Stromal cell of bone marrow (primary cell): ENCODE data around the gene PLA2G4A.

ENCODE experiments used
- DNase-seq: peaks from one replicate; pipeline ENCODE4 v3.0.0-alpha.2; 2012; ENCODE audit warnings: low read depth

Gene PLA2G4A

GRCh38 chr1:186828611-186829454 lies at the start of gene PLA2G4A:
Gene PLA2G4A, plus strand, starts transcription at chr1:186828949. Its CDS starts 25,406 bp downstream, at chr1:186854355.
- peak; percentile 72 for DNase-seq

- DNase-seq = no peak
These were observed 48.7 kb upstream of the PLA2G4A start for GRCh38 chr1:186780076-186780475.

GRCh38 chr1:186781730-186782129 lies 47.0 kb upstream of the PLA2G4A start:
- DNase-seq = no peak

GRCh38 chr1:186782791-186783190 lies 46.0 kb upstream of the PLA2G4A start:
- no peak for DNase-seq

GRCh38 chr1:186783193-186783592 lies 45.6 kb upstream of the PLA2G4A start:
- DNase-seq = no peak

GRCh38 chr1:186785503-186785902 lies 43.2 kb upstream of the PLA2G4A start:
- no peak for DNase-seq

- no peak for DNase-seq
These were observed 38.6 kb upstream of the PLA2G4A start for GRCh38 chr1:186790101-186790500.

GRCh38 chr1:186792870-186793581 lies 35.7 kb upstream of the PLA2G4A start:
- no peak for DNase-seq

- DNase-seq = no peak
These were observed 35.2 kb upstream of the PLA2G4A start for GRCh38 chr1:186793582-186793927.

GRCh38 chr1:186798960-186799688 lies 29.6 kb upstream of the PLA2G4A start:
- no peak for DNase-seq

GRCh38 chr1:186799689-186800054 lies 29.1 kb upstream of the PLA2G4A start:
- no peak for DNase-seq

GRCh38 chr1:186802388-186802787 lies 26.4 kb upstream of the PLA2G4A start:
- no peak for DNase-seq

GRCh38 chr1:186804679-186805078 lies 24.1 kb upstream of the PLA2G4A start:
- DNase-seq = no peak

- DNase-seq = no peak
These were observed 22.3 kb upstream of the PLA2G4A start for GRCh38 chr1:186806477-186806876.

GRCh38 chr1:186807163-186807562 lies 21.6 kb upstream of the PLA2G4A start:
- no peak for DNase-seq

GRCh38 chr1:186811892-186812291 lies 16.9 kb upstream of the PLA2G4A start:
- no peak for DNase-seq

- peak; percentile 97 for DNase-seq
These were observed 16.2 kb upstream of the PLA2G4A start for GRCh38 chr1:186812570-186812969.

- DNase-seq = no peak
These were observed 15.3 kb upstream of the PLA2G4A start for GRCh38 chr1:186813420-186813819.

- peak; percentile 91 for DNase-seq
These were observed 9.6 kb upstream of the PLA2G4A start for GRCh38 chr1:186819126-186819525.

GRCh38 chr1:186819563-186819962 lies 9.2 kb upstream of the PLA2G4A start:
- no peak for DNase-seq

GRCh38 chr1:186829686-186830587 lies 1.2 kb downstream of the PLA2G4A start:
- no peak for DNase-seq

GRCh38 chr1:186831168-186831567 lies 2.4 kb downstream of the PLA2G4A start:
- no peak for DNase-seq
